HG03457 (cell line): ENCODE measurements around the gene TTLL8.

Experiments
- ATAC-seq: cut with Tn5 transposase; IDR thresholded peaks from one replicate; pipeline ENCODE4 v1.9.1; 2021; ENCODE audit warnings: moderate number of reproducible peaks; ENCODE audit not compliant: unreplicated experiment

TTLL8 gene

GRCh38 chr22:50045211-50046018 is 12.7 kb downstream of the TTLL8 start:
- ATAC-seq: no peak

GRCh38 chr22:50044485-50045118 is 13.5 kb downstream of the TTLL8 start:
- no peak for ATAC-seq

- ATAC-seq: no peak
Measured at GRCh38 chr22:50041361-50042065, 16.6 kb downstream of the TTLL8 start.

- no peak for ATAC-seq
Measured at GRCh38 chr22:50040717-50041116, 17.4 kb downstream of the TTLL8 start.

- ATAC-seq: no peak
Measured at GRCh38 chr22:50039669-50040443, 18.2 kb downstream of the TTLL8 start.

- ATAC-seq: no peak
Measured at GRCh38 chr22:50035976-50036724, 21.9 kb downstream of the TTLL8 start.

GRCh38 chr22:50035131-50035881 is 22.8 kb downstream of the TTLL8 start:
- no peak for ATAC-seq

GRCh38 chr22:50034126-50035081 is 23.7 kb downstream of the TTLL8 start:
- no peak for ATAC-seq

GRCh38 chr22:50032941-50033601 is 25.0 kb downstream of the TTLL8 start:
- no peak for ATAC-seq

- no peak for ATAC-seq
Measured at GRCh38 chr22:50032109-50032871, 25.8 kb downstream of the TTLL8 start.

GRCh38 chr22:50031189-50032091 is 26.7 kb downstream of the TTLL8 start:
- no peak for ATAC-seq

- no peak for ATAC-seq
Measured at GRCh38 chr22:50030297-50031188, 27.6 kb downstream of the TTLL8 start.

GRCh38 chr22:50027639-50028537 is 30.2 kb downstream of the TTLL8 start:
- ATAC-seq: no peak

- no peak for ATAC-seq
Measured at GRCh38 chr22:50025993-50026392, 32.1 kb downstream of the TTLL8 start.
